Head of caudate nucleus (tissue), 42 donors: Measurements from ENCODE around the gene ROCK2.
"Not testable (repeated sequence)": the region's sequence is repeated elsewhere in the genome, so short reads cannot be mapped to it uniquely, and the experiment has no call there.

Experiments
- DNase-seq, 42 donors: peaks; one replicate each; pipeline versions ENCODE4 v3.0.0 to v3.0.0-alpha.2; 2020 to 2021; ENCODE audit warnings: mixed read lengths in 7 of 42
- intact Hi-C: fragments of 100-400 bp; cut with DNase I; formaldehyde crosslinking; loops from one replicate; pipeline ENCODE4 v1.15.0; 2022

ROCK2 gene

DNA sequence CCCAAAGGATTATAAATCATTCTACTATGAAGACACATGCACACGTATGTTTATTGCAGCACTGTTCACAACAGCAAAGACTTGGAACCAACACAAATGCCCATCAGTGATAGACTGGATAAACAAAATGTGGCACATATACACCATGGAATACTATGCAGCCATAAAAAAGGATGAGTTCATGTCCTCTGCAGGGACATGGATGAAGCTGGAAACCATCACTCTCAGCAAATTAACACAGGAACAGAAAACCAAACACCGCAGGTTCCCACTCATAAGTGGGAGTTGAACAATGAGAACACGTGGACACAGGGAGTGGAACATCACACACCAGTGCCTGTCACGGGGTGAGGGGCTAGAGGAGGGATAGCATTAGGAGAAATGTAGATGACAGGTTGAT is 92.0 kb downstream of the ROCK2 start:
- DNase-seq, intact Hi-C loops: not testable (repeated sequence)

DNA sequence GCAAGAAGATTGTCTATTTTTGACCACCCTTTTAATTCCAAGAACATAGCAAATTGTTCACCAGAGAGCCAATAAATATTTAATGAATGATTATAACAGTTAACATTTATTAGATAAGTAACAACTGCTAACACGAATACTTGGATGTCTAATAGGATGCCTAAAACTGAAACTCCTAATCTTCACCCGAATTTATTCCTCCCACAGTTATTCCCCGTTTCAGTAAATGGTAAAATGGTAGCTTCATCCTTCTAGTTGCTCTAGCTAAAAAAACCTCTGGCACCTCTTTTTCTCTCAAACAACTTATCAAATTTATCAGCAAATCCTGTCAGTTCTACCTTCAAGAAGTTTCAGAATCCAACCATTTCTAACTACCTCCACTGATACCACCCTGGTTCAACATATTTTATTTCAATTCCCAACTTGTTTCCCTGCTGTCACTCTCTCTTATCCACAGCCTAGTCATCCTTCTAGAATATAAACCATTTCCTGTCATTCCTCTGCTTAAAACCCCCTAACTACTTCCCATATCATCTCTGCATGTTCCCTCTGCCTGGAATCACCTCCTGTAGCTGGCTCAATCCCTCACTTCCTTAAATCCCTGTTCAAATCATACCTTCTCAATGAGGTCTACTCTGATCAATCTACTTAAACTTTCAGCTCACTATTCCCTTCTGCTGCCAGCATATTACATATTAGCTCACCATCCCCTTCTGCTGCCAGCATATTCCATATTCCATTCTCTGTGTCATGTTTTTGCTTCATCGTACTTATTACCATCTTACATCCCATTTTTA is 93.8 kb downstream of the ROCK2 start:
- intact Hi-C loops = no loop called here
- DNase-seq = no peak

GRCh38 chr2:11245322-11245721 is 99.1 kb downstream of the ROCK2 start:
- DNase-seq = no peak
- intact Hi-C loops = no loop called here

- intact Hi-C loops = no loop called here
- no peak for DNase-seq
These were observed 100.2 kb downstream of the ROCK2 start for GRCh38 chr2:11244091-11244826.

DNA sequence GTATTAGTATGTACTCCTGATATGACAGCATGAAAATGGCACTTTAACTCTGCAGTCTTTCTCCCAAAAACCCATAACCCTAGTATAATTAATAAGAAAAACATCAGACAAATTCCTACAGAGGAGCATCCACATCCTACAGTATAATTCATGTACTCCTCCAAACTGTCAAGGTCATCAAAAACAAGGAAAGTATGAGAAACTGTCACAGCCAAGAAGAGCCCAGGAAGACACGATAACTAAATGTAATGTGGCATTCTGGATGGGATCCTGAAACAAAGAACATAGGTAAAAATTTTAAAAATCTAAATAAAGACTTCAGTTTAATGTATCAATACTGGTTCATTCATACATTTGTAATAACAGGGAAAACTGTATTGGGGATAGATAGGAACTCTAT is 100.9 kb downstream of the ROCK2 start:
- no peak for DNase-seq
- intact Hi-C loops = no loop called here

GRCh38 chr2:11242542-11243174 is 101.8 kb downstream of the ROCK2 start:
- intact Hi-C loops = no loop called here
- no peak for DNase-seq

DNA sequence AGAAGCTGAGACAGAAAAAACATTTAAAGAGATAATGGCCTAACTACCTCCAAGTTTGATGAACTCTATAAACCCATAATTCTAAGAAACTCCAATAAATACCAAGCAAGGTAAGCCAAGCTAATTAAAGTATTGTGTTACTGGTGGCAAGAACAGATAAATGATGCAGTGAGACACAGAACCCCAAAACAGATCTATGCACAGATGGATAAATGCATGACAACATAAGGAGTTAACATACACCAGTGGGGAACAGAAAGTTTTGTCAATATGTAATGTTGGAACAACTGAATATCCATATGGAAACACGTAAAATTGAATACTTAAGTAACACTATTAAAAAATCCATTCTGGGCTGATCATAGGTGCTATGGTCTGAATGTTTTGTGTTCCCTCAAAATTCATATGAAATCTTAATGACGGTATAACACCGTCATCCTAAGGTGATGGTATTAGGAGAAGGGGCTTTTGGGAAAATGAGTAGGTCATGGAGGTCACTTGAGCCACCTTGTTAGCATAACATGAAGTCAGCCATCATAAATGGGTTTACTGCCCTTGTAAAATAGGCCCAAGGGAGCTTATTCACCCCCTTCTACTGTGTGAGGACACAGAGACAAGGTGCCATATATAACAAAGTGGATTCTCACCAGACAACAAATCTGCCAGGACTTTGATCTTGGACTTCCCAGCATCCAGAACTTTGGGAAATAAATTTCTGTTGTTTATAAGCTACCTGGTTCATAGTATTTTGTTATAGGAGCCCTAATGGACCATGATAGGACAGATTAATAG is 102.8 kb downstream of the ROCK2 start:
- intact Hi-C loops = no loop called here
- DNase-seq = no peak

DNA sequence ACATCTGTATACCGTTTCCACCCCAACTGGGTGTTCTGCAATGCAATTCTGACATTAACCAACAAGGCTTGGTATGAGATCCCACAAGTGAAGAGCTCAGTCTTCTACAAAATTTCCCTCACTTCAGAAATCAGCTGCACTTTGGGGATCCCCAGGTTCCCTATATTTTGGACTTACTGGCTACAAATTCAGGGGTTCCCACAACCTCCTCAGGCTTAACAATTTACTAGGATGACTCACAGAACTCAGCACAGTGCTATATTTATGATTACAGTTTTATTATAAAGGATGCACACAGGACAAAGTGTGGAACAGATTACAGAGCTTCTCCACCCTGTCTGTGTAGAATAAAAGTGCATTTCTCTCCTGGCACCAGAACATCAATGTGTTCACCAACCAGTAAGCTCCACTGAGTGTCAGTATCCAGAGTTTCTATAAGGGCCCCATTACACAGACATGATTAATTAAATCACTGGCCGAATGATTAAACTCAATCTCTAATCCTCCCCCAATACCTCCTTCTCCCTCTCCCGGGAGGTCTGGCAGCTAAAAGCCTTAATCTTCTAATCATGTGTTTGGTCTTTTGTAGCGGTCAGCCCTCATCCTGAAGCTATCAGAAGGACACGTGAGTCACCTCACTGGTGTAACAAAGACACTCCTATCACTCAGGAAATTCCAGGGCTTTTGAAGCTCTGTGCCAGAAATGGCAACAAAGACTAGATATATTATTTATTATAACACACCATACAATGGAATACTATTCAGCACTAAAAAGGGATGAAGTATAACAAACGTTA is 104.6 kb downstream of the ROCK2 start:
- no peak for DNase-seq
- intact Hi-C loops = no loop called here

- no peak for DNase-seq
- intact Hi-C loops = no loop called here
These were observed 105.3 kb downstream of the ROCK2 start for GRCh38 chr2:11239147-11239546.

- intact Hi-C loops = no loop called here
- no peak for DNase-seq
These were observed 107.3 kb downstream of the ROCK2 start for GRCh38 chr2:11237122-11237521.

GRCh38 chr2:11236335-11236734 is 108.1 kb downstream of the ROCK2 start:
- no peak for DNase-seq
- intact Hi-C loops = no loop called here

DNA sequence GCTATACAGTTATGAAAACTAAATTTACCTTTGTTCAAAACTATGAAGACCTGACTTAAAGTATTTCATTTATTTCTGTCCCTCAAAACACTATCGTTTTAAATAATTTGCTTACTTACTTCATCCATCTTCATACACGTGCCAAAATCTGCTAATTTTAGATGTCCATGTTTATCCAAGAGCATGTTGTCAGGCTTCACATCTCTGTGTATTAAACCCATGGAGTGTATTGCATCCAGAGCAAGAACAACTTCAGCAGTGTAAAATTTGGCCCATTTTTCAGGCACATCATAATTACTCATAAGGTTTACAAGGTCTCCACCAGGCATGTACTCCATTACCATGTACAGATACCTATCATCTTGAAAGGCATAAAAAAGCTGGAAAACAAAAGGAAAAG is 108.9 kb downstream of the ROCK2 start:
- DNase-seq = no peak
- intact Hi-C loops = no loop called here

DNA sequence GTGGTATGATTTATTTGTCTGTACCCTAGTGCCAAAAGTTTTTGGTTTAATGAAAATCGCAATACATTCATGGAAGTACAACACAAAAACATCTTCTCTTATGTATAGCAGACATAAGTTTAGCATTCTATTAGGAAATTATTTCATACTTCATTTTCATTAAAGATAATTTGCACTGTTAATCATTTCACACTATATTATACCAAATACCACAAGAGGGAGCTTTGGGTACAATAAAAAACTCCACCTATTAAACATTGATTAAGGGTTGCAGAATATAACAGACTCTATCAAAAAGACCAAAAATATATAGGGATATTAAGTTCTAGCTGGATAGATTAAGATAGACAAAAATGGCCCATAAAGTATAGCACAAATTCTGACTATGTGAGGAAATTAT is 110.1 kb downstream of the ROCK2 start:
- intact Hi-C loops = loop anchor here (5.0 kb wide), 1 partner anchor 178 kb away; no protein-coding TSS in a partner anchor
- no peak for DNase-seq

DNA sequence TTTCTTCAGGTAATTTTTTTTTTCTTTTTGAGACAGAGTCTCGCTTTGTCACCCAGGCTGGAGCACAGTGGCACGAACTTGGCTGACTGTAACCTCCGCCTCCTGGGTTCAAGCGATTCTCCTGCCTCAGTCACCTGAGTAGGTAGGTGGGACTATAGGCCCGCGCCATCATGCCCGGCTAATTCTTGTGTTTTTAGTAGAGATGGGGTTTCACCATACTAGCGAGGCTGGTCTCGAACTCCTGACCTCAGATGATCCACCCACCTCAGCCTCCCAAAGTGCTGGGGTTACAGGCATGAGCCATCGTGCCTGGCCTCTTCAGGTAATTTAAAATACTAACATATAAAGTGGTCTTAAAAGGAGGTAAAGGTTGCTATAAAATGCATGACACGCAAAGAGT is 113.2 kb downstream of the ROCK2 start:
- not testable (repeated sequence) for DNase-seq
- intact Hi-C loops = loop anchor here (5.0 kb wide), 1 partner anchor 181 kb away; no protein-coding TSS in a partner anchor

- intact Hi-C loops = no loop called here
- DNase-seq = no peak
These were observed 115.7 kb downstream of the ROCK2 start for GRCh38 chr2:11228692-11229091.

DNA sequence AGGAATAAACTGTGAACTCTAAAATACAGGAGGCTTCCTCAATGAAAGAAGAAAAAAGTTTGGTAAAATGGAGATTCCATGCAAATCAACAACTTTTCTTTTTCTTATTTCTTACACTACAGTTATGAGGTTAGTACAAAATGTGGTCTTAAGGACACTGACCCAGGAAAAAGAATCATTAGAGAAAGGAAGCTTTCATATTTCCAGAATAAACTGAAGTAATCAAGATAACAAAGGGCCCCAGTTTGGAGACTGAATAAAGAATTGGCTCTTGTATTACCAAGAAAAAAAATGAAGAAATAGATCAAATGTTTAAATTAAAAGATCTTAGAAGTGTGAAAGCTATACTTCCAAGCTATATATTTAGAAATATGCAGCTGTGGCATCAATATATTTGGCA is 116.8 kb downstream of the ROCK2 start:
- no peak for DNase-seq
- intact Hi-C loops = no loop called here

DNA sequence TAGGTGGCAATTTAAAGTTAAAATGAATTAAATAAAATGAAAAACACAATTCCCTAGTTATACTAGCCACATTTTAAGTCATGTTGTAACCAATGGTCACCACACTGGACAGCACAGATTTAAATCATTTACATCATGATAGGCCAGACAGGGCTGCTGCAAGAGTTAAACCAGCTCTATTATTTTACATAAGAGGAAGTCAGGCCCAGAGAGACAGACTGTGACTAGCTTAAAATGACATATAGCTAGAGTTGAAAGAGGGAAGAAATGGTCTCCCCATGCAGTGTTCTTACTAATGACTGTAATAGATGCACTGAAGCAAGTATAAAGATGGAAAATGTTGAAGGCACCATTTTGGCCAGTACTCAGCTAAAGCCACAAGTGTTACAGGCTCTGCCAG is 119.5 kb downstream of the ROCK2 start:
- intact Hi-C loops = no loop called here
- DNase-seq = no peak

DNA sequence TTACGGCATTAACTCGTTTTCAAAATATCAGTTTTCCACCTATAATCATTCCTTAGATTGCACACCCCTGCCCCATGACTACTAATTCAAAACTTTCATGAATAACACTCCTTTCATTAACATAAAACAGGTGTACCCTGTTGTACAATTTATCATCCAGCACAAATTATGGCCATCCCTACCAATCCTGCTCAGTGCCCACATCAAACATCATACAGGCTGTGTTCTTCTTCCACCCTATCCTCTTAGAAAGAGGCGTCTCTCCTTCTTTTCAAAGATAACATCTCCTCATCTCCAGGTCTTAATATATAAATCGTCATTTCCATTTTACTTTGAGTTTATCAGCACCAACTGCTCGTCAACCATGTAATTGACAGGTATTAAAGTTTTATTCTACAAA is 121.6 kb downstream of the ROCK2 start:
- no peak for DNase-seq
- intact Hi-C loops = no loop called here

- DNase-seq = no peak
- intact Hi-C loops = no loop called here
These were observed 124.0 kb downstream of the ROCK2 start for GRCh38 chr2:11220445-11220844.
